ENCODE results near the gene CCDC92.

Gene CCDC92

GRCh38 chr12:123972457-123973401 is at the start of gene CCDC92, which contains the start of gene ZNF664:
CCDC92 (minus strand) TSS chr12:123972831; CDS start chr12:123944305, 28,526 bp downstream.
ZNF664 (plus strand) TSS chr12:123973215; CDS start chr12:124012145, 38,930 bp downstream.
- peak; percentile 34 to 93 (median 84) for DNase-seq

- no peak for DNase-seq
Measured at GRCh38 chr12:124022161-124022560, 49.5 kb upstream of the CCDC92 start.

- no peak for DNase-seq
Measured at GRCh38 chr12:124021007-124021406, 48.4 kb upstream of the CCDC92 start.

GRCh38 chr12:124020514-124020949 is 47.9 kb upstream of the CCDC92 start:
- DNase-seq: no peak

GRCh38 chr12:124019115-124019514 is 46.5 kb upstream of the CCDC92 start:
- no peak for DNase-seq

- DNase-seq: no peak
Measured at GRCh38 chr12:124018539-124018938, 45.9 kb upstream of the CCDC92 start.

- DNase-seq: no peak
Measured at GRCh38 chr12:124017064-124017463, 44.4 kb upstream of the CCDC92 start.

GRCh38 chr12:124015494-124016461 is 43.1 kb upstream of the CCDC92 start:
- DNase-seq: no peak

- no peak for DNase-seq
Measured at GRCh38 chr12:124013073-124013472, 40.4 kb upstream of the CCDC92 start.

- no peak for DNase-seq
Measured at GRCh38 chr12:124011435-124012115, 38.9 kb upstream of the CCDC92 start.

GRCh38 chr12:124010687-124011086 is 38.1 kb upstream of the CCDC92 start:
- DNase-seq: no peak

- DNase-seq: no peak
Measured at GRCh38 chr12:124009781-124010180, 37.1 kb upstream of the CCDC92 start.

- DNase-seq: peak in 2 of 14 donors; percentile 12 to 15
Measured at GRCh38 chr12:124008595-124008994, 36.0 kb upstream of the CCDC92 start.

GRCh38 chr12:124007826-124008570 is 35.4 kb upstream of the CCDC92 start:
- peak in 1 of 14 donors; percentile 9 for DNase-seq

GRCh38 chr12:124006846-124007713 is 34.4 kb upstream of the CCDC92 start:
- DNase-seq: peak in 1 of 14 donors; percentile 7

GRCh38 chr12:124006085-124006845 is 33.6 kb upstream of the CCDC92 start:
- no peak for DNase-seq

GRCh38 chr12:124004233-124004875 is 31.7 kb upstream of the CCDC92 start:
- peak in 1 of 14 donors; percentile 17 for DNase-seq

GRCh38 chr12:124002654-124003053 is 30.0 kb upstream of the CCDC92 start:
- DNase-seq: no peak
